Stimulated activated CD4-positive, alpha-beta T cell treated with anti-CD3 and anti-CD28 coated beads, Interleukin-2, amount 100 ng/mL, for 4 hours (primary cell): ENCODE data around the gene PSPC1.
"Not testable (repeated sequence)": the region's sequence is repeated elsewhere in the genome, so short reads cannot be mapped to it uniquely, and the experiment has no call there.

Experiments used
- DNase-seq: peaks from one replicate; pipeline ENCODE4 v3.0.0-alpha.2; 2020; ENCODE audit warnings: low read depth

The PSPC1 gene

DNA sequence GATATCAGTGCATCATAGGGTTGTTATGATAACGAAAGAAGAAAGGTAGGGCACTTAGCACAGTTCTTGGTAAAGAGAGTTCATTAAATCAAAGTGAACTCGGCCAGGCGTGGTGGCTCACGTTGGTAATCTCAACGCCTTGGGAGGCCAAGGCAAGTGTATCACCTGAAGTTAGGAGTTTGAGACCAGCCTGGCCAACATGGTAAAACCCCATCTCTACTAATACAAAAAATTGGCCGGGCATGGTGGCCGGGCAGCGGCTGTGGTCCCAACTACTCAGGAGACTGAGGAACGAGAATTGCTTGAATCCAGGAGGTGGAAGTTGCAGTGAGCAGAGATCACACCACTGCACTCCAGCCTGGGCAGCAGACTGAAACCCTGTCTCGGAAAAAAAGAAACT is 19.1 kb downstream of the PSPC1 start:
- no peak for DNase-seq

DNA sequence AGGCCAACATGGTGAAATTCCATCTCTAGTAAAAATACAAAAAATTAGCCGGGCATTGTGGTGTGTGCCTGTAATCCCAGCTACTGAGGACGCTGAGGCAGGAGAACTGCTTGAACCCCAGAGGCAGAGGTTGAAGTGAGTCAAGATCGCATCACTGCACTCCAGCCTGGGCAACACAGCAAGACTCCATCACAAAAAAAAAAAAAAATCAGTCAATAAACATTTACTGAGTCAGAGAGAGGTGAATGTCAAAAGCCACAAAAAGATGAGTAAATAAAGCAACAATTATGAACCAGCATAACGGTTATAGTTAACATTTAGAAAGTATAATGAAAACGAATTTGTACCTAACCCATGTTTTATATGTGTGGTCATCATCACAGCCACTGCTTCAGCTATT is 23.1 kb downstream of the PSPC1 start:
- no peak for DNase-seq

DNA sequence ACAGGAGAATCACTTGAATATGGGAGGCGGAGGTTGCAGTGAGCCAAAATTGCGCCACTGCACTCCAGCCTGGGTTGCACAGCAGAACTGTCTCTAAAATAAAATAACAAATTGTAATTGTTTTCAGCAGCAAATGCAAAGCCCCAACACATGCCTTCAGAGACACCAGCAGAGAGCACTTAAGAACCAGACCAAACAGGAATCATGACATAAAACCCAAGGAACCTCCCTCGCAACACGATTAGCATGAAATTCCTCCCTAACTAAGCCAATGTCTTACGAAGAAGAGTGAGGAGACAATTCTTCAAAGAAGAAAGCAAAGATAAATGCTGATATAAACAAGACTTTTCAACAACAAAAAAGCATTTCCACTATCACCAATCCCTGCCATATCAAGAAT is 40.1 kb downstream of the PSPC1 start:
- DNase-seq, result no peak

DNA sequence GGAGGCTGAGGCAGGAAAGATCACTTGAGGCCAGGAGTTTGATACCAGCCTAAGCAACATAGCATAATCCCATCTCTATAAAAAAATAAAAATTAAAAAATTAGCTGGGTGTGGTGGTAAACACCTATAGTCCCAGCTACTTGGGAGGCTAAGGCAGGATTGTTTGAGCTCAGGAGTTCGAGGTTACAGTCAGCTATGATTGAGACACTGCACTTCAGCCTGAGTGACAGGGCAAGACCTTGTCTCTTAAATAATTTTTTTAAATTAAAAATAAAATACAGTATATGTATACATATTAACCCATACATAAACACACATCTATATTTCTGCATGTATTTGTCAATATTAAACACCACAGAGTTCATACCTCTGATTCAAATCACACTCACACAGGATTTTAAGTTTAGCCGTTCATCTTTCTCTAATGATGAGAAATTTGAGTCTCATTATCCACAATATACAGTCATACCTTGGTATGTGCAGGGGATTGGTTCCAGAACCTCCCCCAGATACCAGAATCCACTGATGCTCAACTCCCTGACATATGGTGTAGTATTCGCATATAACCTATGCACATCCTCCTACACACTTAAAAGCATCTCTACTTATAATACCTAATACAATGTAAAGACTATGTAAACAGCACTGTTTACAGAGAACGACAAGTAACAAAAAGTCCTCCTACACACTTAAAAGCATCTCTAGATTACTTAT is 44.7 kb downstream of the PSPC1 start:
- no peak for DNase-seq

DNA sequence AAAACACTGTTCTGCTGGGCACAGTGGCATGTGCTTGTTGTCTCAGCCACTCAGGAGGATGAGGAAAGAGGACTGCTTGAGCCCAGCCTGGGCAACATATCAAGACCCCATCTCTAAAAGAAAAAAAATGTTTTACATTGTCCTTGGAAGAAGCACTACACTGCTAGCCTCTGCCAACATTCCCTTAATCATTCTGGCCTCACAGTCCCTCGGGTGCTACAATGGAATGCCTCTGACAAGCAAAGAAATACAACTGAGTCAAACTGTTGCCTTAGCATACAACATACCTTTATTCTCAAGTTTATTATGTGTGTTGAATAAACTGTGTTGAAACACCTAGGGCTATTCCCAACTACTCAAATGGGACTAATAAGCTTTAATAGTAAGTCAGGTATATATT is 56.1 kb downstream of the PSPC1 start:
- no peak for DNase-seq

DNA sequence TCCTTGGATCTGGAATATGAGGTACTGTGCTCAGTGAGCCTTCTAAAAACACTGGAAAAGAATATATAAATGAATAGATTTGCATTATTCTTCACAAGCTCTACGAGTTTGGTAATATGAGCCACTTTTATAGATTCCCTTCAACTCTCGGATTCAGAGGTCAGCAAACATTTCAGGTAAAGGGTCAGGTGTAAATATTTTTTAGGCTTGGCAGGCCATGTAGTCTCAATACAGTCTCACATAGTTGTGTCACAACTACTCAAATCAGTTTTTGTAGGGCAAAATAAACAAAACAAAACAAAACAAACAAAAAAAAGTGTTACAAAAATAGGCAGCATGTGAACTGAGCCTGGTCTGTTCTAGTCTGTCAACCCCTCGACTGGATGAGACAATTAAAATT is 57.4 kb downstream of the PSPC1 start:
- no peak for DNase-seq

DNA sequence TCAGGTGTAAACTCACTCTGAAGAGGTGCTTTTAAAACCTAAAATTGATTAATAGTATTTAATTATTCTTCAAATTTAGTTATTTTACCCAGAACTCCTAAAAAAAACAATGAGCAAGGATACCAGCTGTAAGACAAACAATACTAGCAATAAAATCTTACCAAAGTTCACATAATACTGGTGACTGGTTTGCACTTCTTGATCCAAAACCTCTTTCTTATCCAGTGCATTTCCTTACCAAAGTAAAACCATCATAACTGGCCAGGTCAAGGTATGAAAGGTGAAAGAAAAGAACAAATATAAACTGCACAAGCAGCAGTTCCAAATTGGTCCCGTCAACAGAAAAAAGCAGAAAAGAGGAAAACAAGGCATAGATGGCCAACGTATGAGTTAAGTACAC is 62.7 kb downstream of the PSPC1 start:
- no peak for DNase-seq

DNA sequence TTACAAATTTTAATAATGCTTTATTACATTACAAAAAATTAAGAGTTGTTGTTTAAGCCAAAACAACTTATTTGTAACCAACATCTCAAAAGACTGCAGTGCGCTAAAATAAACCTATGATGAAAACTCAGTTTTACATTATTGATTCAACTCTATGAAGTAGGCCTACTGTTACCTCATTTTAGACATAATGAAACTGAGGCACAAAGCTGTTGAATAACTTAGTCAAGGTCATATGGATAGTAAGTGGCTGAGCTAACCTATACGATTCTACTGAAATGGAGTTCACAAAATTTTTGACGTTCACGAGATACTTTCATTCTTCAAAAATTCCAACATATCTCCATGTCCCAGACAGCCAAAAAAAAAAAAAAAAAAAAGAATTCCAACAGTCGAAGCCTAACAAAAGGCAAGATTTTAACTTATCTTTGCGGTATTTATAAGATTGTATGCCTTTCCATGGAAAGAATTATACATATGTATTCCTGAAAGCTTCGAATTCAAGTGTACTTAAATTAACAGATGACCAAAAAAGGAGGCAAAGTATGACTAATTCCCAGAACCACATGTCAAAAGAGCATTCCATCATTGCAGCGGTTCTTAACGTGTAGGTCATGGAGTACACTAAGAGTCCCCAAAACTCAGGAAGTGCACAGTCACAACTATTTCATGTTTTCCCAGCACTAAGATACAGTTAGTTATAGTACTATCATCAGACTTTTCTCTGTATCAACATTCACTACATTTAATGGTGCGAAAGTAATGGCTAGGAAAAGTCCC is 69.4 kb downstream of the PSPC1 start:
- no peak for DNase-seq

DNA sequence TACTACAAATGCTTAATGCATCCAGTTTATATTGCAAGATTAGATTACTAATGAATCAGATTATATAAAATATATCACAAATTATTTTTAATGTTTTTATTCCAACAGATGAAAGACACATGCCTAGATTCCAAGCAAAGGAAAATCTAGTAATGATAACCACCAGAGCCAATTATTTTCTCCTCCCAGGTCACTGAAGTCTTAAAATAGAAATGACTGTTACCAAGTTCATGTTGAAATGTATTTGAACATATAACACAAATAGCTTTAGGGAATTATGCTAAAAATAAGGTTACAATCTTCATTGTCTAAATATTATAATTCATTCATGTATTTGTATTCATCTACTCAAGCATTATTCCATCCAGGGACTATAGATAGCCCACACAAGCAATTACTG is 73.0 kb downstream of the PSPC1 start:
- not testable (repeated sequence) for DNase-seq

DNA sequence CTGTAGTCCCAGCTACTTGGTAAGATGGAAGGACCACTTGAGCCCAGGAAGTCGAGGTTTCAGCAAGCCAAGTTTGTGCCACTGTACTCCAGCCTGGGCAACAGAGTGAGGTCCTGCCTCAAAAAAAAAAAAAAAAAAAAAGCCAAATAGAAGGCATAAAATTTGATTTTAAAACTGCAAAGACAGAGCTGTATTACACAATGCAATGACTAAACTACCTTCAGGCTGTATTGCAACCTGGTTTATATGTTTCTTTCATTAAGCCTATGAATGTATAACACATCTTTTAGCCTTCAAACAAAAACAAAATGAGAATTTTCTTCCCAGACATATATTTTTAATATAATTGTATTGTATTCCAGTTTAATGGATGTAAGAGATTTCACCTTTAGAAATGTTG is 73.7 kb downstream of the PSPC1 start:
- not testable (repeated sequence) for DNase-seq

DNA sequence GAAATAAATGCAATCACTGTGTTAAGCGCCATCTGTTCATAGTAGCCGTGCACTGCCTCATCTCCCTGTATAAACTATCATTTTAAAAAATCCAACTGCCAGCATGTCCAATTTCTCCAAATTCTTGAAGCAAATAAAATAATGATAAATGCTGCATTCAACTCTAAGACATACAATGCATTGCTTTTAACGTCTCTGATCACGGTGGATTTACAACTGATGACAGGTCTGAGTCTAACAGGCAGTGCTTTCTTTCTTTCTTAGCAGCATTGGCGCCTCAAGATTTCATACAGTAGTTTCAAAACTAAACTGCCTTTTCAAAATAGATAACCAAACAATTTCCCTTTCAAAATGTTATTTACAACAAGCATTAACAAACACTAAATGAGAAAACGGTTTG is 78.5 kb downstream of the PSPC1 start:
- DNase-seq, result not testable (repeated sequence)

DNA sequence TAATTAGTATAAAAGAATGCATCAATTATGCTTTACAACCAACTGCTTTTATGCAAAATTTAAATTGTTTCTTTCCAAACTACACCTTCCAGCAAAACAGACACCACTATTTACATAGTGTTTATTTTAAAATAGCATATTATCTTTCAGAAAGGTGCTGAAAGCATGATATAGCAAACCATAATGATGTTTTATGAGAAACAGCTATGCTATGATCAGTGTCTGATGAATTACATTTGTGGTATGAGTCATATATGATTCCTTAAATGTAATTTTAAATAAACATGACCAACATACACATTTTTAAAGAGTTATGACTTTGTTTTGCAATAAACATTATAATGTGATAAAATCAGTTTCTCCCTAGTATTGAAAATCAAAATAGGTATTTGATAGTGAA is 81.1 kb downstream of the PSPC1 start:
- not testable (repeated sequence) for DNase-seq

DNA sequence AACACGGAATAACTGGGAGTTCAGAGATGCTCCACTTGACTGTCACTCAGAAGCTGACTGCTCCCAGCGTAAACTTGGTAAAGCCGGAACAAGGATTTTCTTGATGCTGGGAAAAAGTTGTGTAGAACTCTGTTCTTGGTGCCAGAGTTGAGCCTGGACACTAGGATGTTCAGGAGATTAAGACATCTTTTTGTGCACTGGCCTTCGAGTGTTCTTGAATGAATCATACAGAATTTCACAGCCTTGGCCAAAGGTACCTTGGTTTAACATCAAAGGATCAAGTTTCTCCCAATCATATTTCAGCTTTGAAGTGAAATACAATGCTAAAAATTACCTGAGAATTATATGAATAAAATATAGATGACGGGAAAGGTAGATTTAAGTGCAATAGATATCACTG is 81.8 kb downstream of the PSPC1 start:
- DNase-seq, result not testable (repeated sequence)

DNA sequence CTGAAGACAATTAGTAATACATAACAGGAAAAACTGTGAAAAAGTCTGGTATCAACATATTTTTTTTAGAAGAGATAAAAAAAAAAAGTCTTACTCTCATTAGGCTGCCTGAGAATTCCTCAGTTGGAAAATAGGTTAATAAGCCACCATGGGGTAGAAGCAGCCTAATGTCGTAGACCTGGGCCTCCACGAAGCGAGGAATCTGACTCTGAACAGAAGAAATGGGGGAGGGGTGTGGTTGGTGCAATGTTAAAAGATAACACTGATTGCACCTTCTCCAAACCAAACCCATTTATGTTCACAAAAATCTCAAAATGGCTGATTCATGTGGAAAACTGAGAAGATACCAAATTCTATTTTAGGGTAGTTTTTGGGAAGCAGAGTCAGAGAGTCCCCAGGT is 86.9 kb downstream of the PSPC1 start:
- DNase-seq, result no peak

DNA sequence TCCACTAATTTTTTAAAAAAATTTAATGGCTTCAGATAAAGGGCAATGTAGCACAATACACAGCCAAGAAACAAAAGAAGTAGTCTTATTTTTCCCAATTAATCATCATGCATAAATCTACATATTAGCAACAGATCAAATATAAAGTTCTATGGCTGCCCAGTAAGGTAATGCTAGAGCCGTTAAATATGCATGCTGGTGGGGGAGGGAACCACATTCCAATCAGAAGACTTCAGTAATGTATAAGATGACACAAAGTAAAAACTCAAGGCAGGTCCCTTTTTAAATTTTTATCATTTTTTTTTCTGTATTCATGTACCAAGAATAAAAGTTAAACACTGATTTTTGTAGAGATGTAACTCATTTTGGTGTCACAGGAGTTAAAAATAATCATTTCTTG is 87.3 kb downstream of the PSPC1 start:
- DNase-seq, result no peak

DNA sequence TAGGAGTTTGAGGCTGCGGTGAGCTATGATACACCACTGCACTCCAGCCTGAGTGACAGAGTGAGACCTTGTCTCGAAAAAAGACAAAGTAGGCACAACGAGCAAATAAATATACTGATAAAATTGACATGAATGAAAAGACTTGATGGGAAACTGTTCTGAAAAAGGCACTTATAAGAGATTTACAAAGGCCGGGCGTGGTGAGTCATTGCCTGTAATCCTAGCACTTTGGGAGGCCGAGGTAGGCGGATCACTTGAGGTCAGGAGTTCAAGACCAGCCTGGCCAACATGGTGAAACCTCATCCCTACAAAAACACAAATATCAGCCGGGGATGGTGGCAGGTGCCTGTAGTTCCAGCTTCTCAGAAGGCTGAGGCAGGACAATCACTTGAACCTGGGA is 91.3 kb downstream of the PSPC1 start:
- DNase-seq, result not testable (repeated sequence)

DNA sequence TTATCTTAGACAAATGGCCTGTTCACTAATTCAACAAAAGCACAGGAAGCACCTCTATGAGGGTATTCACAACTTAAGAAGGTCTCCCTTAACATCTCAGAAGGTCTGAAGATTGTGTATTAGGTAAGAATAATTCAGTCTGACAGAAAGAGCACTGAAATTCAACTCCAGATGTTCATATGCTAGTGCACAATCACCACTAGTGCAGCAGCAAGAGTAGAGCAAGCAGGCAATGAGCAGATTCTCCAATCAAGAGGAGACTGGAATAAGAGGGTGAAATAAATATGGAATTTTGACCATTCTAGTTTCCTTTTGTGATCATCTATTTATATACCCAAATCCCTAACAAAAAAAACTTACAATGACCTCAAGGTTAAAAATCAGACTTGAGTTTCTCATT is 97.3 kb downstream of the PSPC1 start:
- no peak for DNase-seq

DNA sequence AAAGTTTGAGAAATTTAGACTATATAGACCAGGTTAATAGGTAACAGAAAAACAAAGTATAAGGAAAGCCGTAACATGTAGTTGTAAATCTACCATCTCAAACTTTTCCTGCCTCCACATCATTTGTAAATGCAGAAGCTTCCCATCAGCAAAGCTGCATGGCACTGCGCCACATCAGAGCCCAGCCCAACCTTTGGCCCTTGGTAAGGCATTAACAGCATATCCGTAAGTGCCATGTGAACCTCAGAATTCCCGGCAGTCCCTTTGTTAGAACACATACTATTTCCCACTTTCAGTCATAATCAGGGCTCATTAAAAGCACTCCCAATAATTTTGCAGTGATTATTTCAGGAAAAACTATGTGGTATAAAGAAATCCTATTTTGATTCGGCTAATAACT is 97.7 kb downstream of the PSPC1 start:
- DNase-seq, result no peak

DNA sequence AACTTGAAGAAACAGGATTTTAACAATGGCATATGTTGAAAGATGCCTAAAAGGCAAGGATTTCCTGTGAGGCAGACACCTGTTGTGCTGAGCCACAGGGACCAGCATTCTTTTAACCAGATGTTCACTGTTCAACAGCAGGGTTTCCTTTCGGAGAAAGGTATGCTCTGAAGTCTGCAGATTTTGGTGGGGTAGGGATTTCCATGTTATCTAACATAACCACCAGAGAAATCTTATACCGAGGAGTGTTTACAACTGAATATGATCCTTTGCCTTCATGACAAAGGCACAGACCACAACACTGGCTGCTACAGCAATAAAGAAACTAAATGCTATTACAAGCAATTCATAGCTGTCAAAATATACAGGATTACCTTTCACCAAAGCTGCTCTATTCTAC is 101.2 kb downstream of the PSPC1 start:
- DNase-seq, result no peak

DNA sequence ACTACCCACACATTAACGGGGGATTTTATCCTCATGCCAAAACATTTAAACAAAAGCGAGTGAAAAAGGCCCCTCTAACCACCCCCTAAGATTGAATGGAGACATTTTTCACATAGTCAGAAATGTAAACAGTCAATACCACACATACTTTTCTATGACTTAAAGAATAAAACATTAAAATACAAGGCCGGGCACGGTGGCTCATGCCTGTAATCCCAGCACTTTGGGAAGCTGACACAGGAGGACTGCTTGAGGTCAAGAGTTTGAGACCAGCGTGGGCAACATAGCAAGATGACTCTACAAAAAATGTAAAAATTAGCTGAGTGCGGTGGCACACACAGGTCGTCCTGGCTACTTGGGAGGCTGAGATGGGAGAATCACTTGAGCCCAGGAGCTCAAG is 102.0 kb downstream of the PSPC1 start:
- no peak for DNase-seq

DNA sequence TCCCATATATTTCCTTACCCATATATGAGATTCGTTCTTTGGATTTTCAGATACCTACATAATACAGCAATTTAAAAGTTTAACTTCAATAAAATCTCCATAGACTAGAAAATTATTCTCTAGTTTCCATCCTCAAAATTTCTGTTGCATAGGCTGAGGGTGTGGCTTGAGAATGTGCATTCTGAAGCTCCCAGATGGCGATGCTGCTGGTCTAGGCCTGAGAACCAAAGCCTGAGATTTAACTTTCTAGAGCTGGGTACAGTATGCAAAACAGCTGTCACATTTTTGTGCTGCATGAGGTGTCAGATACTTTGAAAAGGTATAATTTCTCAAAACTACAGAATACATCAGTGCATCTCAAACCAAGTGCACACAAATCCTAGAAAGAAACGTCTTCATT is 106.6 kb downstream of the PSPC1 start:
- no peak for DNase-seq

DNA sequence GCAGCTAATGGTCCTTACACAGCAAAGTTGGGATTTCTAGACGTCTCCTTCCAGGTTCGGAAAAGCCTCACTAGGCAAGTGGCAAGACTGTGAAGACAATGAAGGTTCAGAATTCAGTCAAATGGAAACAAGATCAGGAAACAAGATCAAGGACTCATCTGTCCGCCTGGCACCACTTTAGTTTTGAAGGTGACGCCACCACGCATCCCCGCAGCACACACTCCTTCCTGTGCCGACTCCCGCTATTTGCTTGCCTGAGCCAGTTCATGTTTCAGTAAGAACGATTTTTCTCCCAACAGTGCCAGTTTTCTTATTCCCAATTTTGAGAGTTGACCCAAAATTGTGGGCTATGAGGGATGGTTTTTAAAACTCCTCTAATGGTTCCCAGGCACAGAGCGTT is 107.8 kb downstream of the PSPC1 start:
- DNase-seq, result no peak

DNA sequence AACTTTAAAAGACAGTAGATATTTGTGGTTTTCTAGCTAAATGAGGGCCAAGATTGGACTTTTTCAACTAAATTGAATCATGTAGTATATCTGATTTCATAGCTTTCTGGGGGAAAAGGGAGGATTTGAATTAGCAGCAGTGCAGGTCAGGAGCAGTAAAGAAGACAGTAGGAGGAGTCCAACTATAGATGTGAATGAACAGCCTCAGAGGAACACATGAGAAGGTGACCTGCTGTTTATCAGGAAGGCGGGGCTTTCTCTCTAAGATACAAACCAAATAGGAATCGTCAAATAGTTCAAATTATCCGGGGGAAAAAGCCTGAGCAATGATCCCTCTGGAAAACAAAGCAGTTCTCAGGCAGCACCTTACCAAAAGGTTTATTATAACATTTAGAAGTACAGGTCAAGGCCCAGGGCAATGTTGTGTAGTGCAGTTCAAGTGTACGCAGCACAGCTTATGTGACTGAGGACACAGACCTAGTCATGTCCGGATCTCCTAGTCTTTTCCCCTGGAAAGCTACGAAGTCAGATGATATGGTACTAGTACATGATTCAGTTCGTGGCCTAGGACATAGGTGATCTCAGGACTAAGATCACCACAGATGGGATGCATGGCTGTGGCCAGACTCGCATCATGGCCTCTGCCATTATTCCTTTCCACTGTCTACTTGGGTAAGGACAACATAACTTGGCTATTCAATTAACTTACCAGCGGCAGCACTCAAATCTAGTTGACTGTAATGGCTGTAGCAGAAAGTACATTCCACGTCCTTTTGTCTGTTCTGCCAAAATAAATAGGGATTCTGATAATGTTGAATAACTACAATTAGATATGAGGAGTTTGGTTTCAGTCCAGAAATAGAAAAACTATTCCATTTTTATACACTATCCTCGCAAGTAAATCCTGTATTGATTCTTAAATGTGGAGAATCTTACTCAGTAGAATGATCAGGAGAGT is 109.0 kb downstream of the PSPC1 start:
- no peak for DNase-seq
